Measurements from ENCODE around the gene NR0B2. TPM values are rescaled to one million over a fixed set of nuclear protein-coding genes. Genes with fewer than 3 reads are reported as not detected.

The NR0B2 gene, protein sequence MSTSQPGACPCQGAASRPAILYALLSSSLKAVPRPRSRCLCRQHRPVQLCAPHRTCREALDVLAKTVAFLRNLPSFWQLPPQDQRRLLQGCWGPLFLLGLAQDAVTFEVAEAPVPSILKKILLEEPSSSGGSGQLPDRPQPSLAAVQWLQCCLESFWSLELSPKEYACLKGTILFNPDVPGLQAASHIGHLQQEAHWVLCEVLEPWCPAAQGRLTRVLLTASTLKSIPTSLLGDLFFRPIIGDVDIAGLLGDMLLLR
- not detected in 2 replicates for total RNA-seq
- long read RNA-seq = 0 reads

GRCh38 chr1:26913754-26914619, at the start of gene NR0B2:
NR0B2 (minus strand) TSS chr1:26913975; CDS start chr1:26913940, 35 bp downstream.
- DNase-seq (ENCODE audit: extremely low spot score, unreplicated experiment) = no peak
- Mint-ChIP-seq H3K9me3 (ENCODE audit: unreplicated experiment) (no peaks in the 10 kb centered on the region), H3K36me3 (ENCODE audit: unreplicated experiment) (no peaks in the 10 kb centered on the region), H3K27me3 (ENCODE audit: unreplicated experiment) (peaks cover 3% of the 10 kb centered on the region), H3K4me3 (ENCODE audit: unreplicated experiment) (no peak within 1 kb of the TSS), H3K4me1 (ENCODE audit: unreplicated experiment) (no peaks in the 10 kb centered on the region), H3K27ac (ENCODE audit: unreplicated experiment) (no peak within 1 kb of the TSS)
- TF ChIP-seq CTCF (IDR thresholded peaks at IDR 0.05) = no peak

- H3K9me3 Mint-ChIP-seq (ENCODE audit: unreplicated experiment) = no peaks in the 10 kb centered on the region
- DNase-seq (ENCODE audit: extremely low spot score, unreplicated experiment) = no peak
- no peak overlapping the region for H3K4me3 Mint-ChIP-seq (ENCODE audit: unreplicated experiment)
- H3K36me3 Mint-ChIP-seq (ENCODE audit: unreplicated experiment) = no peaks in the 10 kb centered on the region
- H3K27me3 Mint-ChIP-seq (ENCODE audit: unreplicated experiment) = peaks cover 44% of the 10 kb centered on the region
- peaks cover 6% of the 10 kb centered on the region for H3K4me1 Mint-ChIP-seq (ENCODE audit: unreplicated experiment)
- no peak for TF ChIP-seq CTCF (IDR thresholded peaks at IDR 0.05)
- H3K27ac Mint-ChIP-seq (ENCODE audit: unreplicated experiment) = no peak overlapping the region
Observed at GRCh38 chr1:26961826-26962225, 48.1 kb upstream of the NR0B2 start.

DNA sequence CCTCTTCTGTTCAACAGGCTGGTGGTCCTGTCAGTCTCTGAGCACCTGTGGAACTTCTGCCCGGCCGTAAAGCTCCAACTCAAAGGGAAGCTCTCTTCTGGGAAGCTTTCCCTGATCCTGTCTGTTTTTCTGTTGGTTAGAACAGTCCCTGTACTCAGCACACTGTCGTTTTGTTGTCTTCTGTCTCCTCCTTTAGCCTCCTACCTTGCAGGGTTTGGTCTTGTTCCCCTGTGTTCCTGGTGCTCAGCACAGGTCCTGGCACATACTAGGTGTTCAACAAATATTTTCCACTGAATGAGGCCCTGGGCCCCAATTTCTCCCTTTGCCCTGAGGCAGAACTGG, 46.8 kb upstream of the NR0B2 start:
- H3K9me3 Mint-ChIP-seq (ENCODE audit: unreplicated experiment) = peaks cover 7% of the 10 kb centered on the region
- peaks cover 51% of the 10 kb centered on the region for H3K27me3 Mint-ChIP-seq (ENCODE audit: unreplicated experiment)
- H3K4me1 Mint-ChIP-seq (ENCODE audit: unreplicated experiment) = peaks cover 6% of the 10 kb centered on the region
- TF ChIP-seq CTCF (IDR thresholded peaks at IDR 0.05) = no peak
- no peaks in the 10 kb centered on the region for H3K36me3 Mint-ChIP-seq (ENCODE audit: unreplicated experiment)
- no peak for DNase-seq (ENCODE audit: extremely low spot score, unreplicated experiment)
- H3K4me3 Mint-ChIP-seq (ENCODE audit: unreplicated experiment) = peak overlapping the region; percentile 60
- H3K27ac Mint-ChIP-seq (ENCODE audit: unreplicated experiment) = no peak overlapping the region

DNA sequence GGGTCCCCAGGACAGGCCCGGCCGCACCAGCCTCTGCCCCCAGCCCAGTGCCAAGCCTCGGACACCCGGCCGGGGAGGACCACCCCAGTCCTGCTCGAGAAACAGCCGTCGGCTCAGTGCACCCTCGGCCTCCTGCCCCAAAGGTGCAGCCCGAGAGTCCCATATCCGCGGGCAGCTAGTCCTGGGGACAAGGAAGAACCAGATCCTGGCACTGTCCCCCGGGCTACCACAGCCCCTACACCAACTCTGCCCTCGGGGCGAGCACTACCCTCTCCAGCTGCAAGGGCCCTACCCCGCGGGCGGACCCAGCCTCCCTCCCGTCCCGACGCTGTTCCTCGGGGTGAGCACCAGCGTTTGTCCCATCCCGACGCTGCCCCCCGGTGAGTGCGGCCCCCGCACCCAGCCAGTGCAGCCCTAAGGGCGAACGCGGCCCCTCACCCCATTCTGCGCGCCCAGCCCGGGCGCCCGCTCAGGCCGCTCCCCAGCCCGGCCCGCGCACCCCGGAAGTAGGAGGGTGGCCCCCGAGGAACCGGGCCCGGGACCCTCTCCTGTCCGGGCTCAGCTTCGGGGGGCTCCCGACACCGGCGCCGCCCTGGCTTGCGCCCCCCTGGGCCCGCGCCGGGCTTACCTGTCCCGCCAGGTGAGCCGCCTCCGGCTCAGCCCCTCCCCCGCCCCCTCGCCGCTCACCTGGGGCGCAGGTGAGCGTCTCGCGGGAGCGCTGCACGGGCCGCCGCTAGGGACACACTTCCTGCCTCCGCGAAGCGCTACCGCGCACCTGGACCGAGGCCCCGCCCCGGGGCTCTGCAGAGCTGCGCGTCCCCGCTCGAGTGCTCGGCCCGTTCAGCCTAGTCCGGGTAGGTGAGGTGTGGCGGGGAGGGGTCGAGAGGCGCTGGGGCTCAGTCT, 46.2 kb upstream of the NR0B2 start, which contains the start of gene KDF1:
KDF1 (minus strand) TSS at position 747 of the 903 bp plus-strand sequence. CDS start 8,088 bp downstream, outside the sequence.
- no peak for TF ChIP-seq CTCF (IDR thresholded peaks at IDR 0.05)
- H3K4me1 Mint-ChIP-seq (ENCODE audit: unreplicated experiment) = peaks cover 6% of the 10 kb centered on the region
- DNase-seq (ENCODE audit: extremely low spot score, unreplicated experiment) = no peak
- peak within 1 kb of the TSS; percentile 60 for H3K4me3 Mint-ChIP-seq (ENCODE audit: unreplicated experiment)
- H3K27me3 Mint-ChIP-seq (ENCODE audit: unreplicated experiment) = peaks cover 56% of the 10 kb centered on the region
- no peak within 1 kb of the TSS for H3K27ac Mint-ChIP-seq (ENCODE audit: unreplicated experiment)
- peaks cover 7% of the 10 kb centered on the region for H3K9me3 Mint-ChIP-seq (ENCODE audit: unreplicated experiment)
- H3K36me3 Mint-ChIP-seq (ENCODE audit: unreplicated experiment) = no peaks in the 10 kb centered on the region
